ENCODE data around the gene KCNH2. TPM values are rescaled to one million over a fixed set of nuclear protein-coding genes. Genes with fewer than 3 reads are reported as not detected.

Gene KCNH2
- total RNA-seq, 1 experiment from 2014 or later = 0.09 TPM

- ChIA-PET POLR2A (interaction anchor here (0.7 kb wide), 1 partner anchor 1250 kb away, joined by 3 read pairs; no protein-coding TSS in a partner anchor), CTCF (no interaction called here)
- H3K27me3 Mint-ChIP-seq (ENCODE audit: insufficient read depth, unreplicated experiment) = peaks cover 10% of the 10 kb centered on the region
- no peaks in the 10 kb centered on the region for H3K4me1 Mint-ChIP-seq (ENCODE audit: insufficient read depth, unreplicated experiment)
- BruUV-seq (replicated peaks) = no TSS peak
- intact Hi-C loops (cut with micrococcal nuclease) = no loop called here
- H3K4me3 Mint-ChIP-seq (ENCODE audit: unreplicated experiment) = no peak overlapping the region
- no peak for DNase-seq (ENCODE audit: unreplicated experiment)
- H3K27ac Mint-ChIP-seq (ENCODE audit: low read depth, unreplicated experiment) = no peak overlapping the region
- no peak for TF ChIP-seq CTCF (IDR thresholded peaks at IDR 0.05; ENCODE audit: unreplicated experiment)
- H3K36me3 Mint-ChIP-seq (ENCODE audit: insufficient read depth, unreplicated experiment) = peaks cover 6% of the 10 kb centered on the region
- H3K9me3 Mint-ChIP-seq (ENCODE audit: unreplicated experiment) = no peaks in the 10 kb centered on the region
Observed at GRCh38 chr7:151001546-151001945, 23.4 kb upstream of the KCNH2 start.

- no peaks in the 10 kb centered on the region for H3K9me3 Mint-ChIP-seq (ENCODE audit: unreplicated experiment)
- no peaks in the 10 kb centered on the region for H3K4me1 Mint-ChIP-seq (ENCODE audit: insufficient read depth, unreplicated experiment)
- TF ChIP-seq CTCF (IDR thresholded peaks at IDR 0.05; ENCODE audit: unreplicated experiment) = no peak
- POLR2A ChIA-PET = no interaction called here
- H3K27ac Mint-ChIP-seq (ENCODE audit: low read depth, unreplicated experiment) = no peak overlapping the region
- no TSS peak for BruUV-seq (replicated peaks)
- intact Hi-C loops (cut with micrococcal nuclease) = no loop called here
- peaks cover 6% of the 10 kb centered on the region for H3K36me3 Mint-ChIP-seq (ENCODE audit: insufficient read depth, unreplicated experiment)
- DNase-seq (ENCODE audit: unreplicated experiment) = no peak
- peaks cover 10% of the 10 kb centered on the region for H3K27me3 Mint-ChIP-seq (ENCODE audit: insufficient read depth, unreplicated experiment)
- CTCF ChIA-PET = no interaction called here
- H3K4me3 Mint-ChIP-seq (ENCODE audit: unreplicated experiment) = no peak overlapping the region
Observed at GRCh38 chr7:151000897-151001495, 22.9 kb upstream of the KCNH2 start.

GRCh38 chr7:150999497-151000230, 21.5 kb upstream of the KCNH2 start:
- intact Hi-C loops (cut with micrococcal nuclease) = no loop called here
- ChIA-PET POLR2A (no interaction called here), CTCF (interaction anchor here (0.5 kb wide), 1 partner anchor 42 kb away, joined by 3 read pairs; no protein-coding TSS in a partner anchor)
- Mint-ChIP-seq H3K27me3 (ENCODE audit: insufficient read depth, unreplicated experiment) (peaks cover 7% of the 10 kb centered on the region), H3K9me3 (ENCODE audit: unreplicated experiment) (no peaks in the 10 kb centered on the region), H3K4me1 (ENCODE audit: insufficient read depth, unreplicated experiment) (no peaks in the 10 kb centered on the region), H3K4me3 (ENCODE audit: unreplicated experiment) (no peak overlapping the region), H3K27ac (ENCODE audit: low read depth, unreplicated experiment) (no peak overlapping the region), H3K36me3 (ENCODE audit: insufficient read depth, unreplicated experiment) (peaks cover 6% of the 10 kb centered on the region)
- no peak for TF ChIP-seq CTCF (IDR thresholded peaks at IDR 0.05; ENCODE audit: unreplicated experiment)
- no peak for DNase-seq (ENCODE audit: unreplicated experiment)
- BruUV-seq (replicated peaks) = no TSS peak

GRCh38 chr7:150999001-150999400, 20.9 kb upstream of the KCNH2 start:
- H3K4me1 Mint-ChIP-seq (ENCODE audit: insufficient read depth, unreplicated experiment) = no peaks in the 10 kb centered on the region
- intact Hi-C loops (cut with micrococcal nuclease) = no loop called here
- H3K27me3 Mint-ChIP-seq (ENCODE audit: insufficient read depth, unreplicated experiment) = peaks cover under 1% of the 10 kb centered on the region
- BruUV-seq (replicated peaks) = no TSS peak
- no peak for TF ChIP-seq CTCF (IDR thresholded peaks at IDR 0.05; ENCODE audit: unreplicated experiment)
- POLR2A ChIA-PET = no interaction called here
- no peak overlapping the region for H3K4me3 Mint-ChIP-seq (ENCODE audit: unreplicated experiment)
- H3K36me3 Mint-ChIP-seq (ENCODE audit: insufficient read depth, unreplicated experiment) = peaks cover 6% of the 10 kb centered on the region
- CTCF ChIA-PET = interaction anchor here (0.5 to 0.6 kb wide), 2 partner anchors 31 to 42 kb away, joined by 3 to 4 read pairs; no protein-coding TSS in a partner anchor
- H3K9me3 Mint-ChIP-seq (ENCODE audit: unreplicated experiment) = no peaks in the 10 kb centered on the region
- no peak for DNase-seq (ENCODE audit: unreplicated experiment)
- no peak overlapping the region for H3K27ac Mint-ChIP-seq (ENCODE audit: low read depth, unreplicated experiment)
